Endothelial cell of umbilical vein (primary cell): ENCODE data around the gene NLRP6. TPM values are rescaled to one million over a fixed set of nuclear protein-coding genes. Genes with fewer than 3 reads are reported as not detected.

Experiments used
- BruUV-seq: library from RNA; stranded (reverse); fragments of 400-500 nt; replicated peaks from 2 replicates; lab custom pipeline; 2021; lab: Mats Ljungman, UMichigan
- CTCF ChIA-PET: fragments of 300-600, 350-600 bp; sonication (Branson Sonifier 250); formaldehyde crosslinking; loops from one replicate; lab custom pipeline; 2021; ENCODE audit warnings: antibody characterized with exemption, inconsistent platforms; lab: Charles Lee
- POLR2A ChIA-PET: fragments of 300-600, 350-600 bp; sonication (Branson Sonifier 250); formaldehyde crosslinking; loops from one replicate; lab custom pipeline; 2021; ENCODE audit warnings: antibody characterized with exemption, inconsistent platforms; lab: Charles Lee
- DNase-seq: peaks from one replicate; pipeline ENCODE4 v3.0.0-alpha.2; 2011; ENCODE audit warnings: low read depth, low spot score
- FAIRE-seq: peaks from 2 replicates; lab custom pipeline; 2011; peaks lifted over from hg19 to GRCh38; lab: Jason Lieb, UNC
- H2AFZ ChIP-seq: 2 replicates; pipeline ENCODE4 v1.6.0; 2012; ENCODE audit warnings: low read depth, low read length, control low read depth, inconsistent platforms
- H3K27ac ChIP-seq: 2 replicates; pipeline ENCODE4 v1.5.1; 2011; ENCODE audit warnings: low read depth, mild to moderate bottlenecking, control low read depth, low read length, moderate library complexity; ENCODE audit not compliant: insufficient read depth
- H3K27me3 ChIP-seq, 2 experiments: 2 replicates each; pipeline versions ENCODE4 v1.6.0 to v1.6.1; 2011; ENCODE audit warnings: low read length in 2 of 2, mixed read lengths in 1 of 2; ENCODE audit not compliant: control insufficient read depth in 2 of 2, insufficient read depth in 2 of 2
- H3K36me3 ChIP-seq, 2 experiments: 2 replicates in 1 of 2; 3 replicates in 1 of 2; pipeline ENCODE4 v1.5.1; 2011; ENCODE audit warnings: low read length in 2 of 2, mild to moderate bottlenecking in 1 of 2, moderate library complexity in 1 of 2; ENCODE audit not compliant: control insufficient read depth in 2 of 2, insufficient read depth in 2 of 2; ENCODE audit errors: extremely low read depth in 1 of 2
- H3K4me1 ChIP-seq: 3 replicates; pipeline ENCODE4 v1.5.1; 2011; ENCODE audit warnings: mild to moderate bottlenecking, low read length; ENCODE audit not compliant: control insufficient read depth, insufficient read depth; ENCODE audit errors: extremely low read depth
- H3K4me2 ChIP-seq: 2 replicates; pipeline ENCODE4 v1.6.1; 2011; ENCODE audit warnings: low read length, control low read depth, mixed read lengths; ENCODE audit not compliant: insufficient read depth
- H3K4me3 ChIP-seq, 3 experiments: fragments of 200-600 bp in 1 of 3; sonication (generic), shearing (Covaris generic) in 1 of 3; replicated peaks in 1 of 3; 2 replicates each; pipeline ENCODE4 v1.5.1; 2011 to 2016; ENCODE audit warnings: control low read depth in 3 of 3, low read length in 3 of 3, mild to moderate bottlenecking in 2 of 3, inconsistent platforms in 1 of 3, low read depth in 1 of 3, moderate library complexity in 1 of 3; ENCODE audit not compliant: insufficient read depth in 1 of 3
- H3K79me2 ChIP-seq: 2 replicates; pipeline ENCODE4 v1.6.0; 2012; ENCODE audit warnings: low read length, inconsistent platforms; ENCODE audit not compliant: control insufficient read depth, insufficient read depth
- H3K9ac ChIP-seq: replicated peaks from 2 replicates; pipeline ENCODE3; 2011; ENCODE audit warnings: low read length, control low read depth; ENCODE audit not compliant: insufficient read depth; ENCODE audit errors: extremely low read depth
- H3K9me1 ChIP-seq: replicated peaks from 3 replicates; pipeline ENCODE4 v1.6.0; 2011; ENCODE audit warnings: mild to moderate bottlenecking, low read length; ENCODE audit not compliant: control insufficient read depth, insufficient read depth; ENCODE audit errors: extremely low read depth
- H3K9me3 ChIP-seq: replicated peaks from 2 replicates; pipeline ENCODE4 v1.5.1; 2012; ENCODE audit warnings: low read length, inconsistent platforms; ENCODE audit not compliant: control insufficient read depth, insufficient read depth
- H4K20me1 ChIP-seq: replicated peaks from 2 replicates; pipeline ENCODE3; 2011; ENCODE audit warnings: mild to moderate bottlenecking, low read length; ENCODE audit not compliant: control insufficient read depth, insufficient read depth; ENCODE audit errors: extremely low read depth
- CTCF ChIP-seq, 2 donors: IDR thresholded peaks; 1 replicate in 1 of 2; 2 replicates in 1 of 2; pipeline ENCODE4 v1.5.1; 2011; ENCODE audit warnings: low read length in 2 of 2, mild to moderate bottlenecking in 2 of 2, moderate library complexity in 2 of 2, control low read depth in 1 of 2, inconsistent platforms in 1 of 2, low read depth in 1 of 2; ENCODE audit not compliant: insufficient read depth in 1 of 2; ENCODE audit errors: extremely low read depth in 1 of 2
- EZH2 ChIP-seq: IDR thresholded peaks from 2 replicates; pipeline ENCODE4 v1.6.1; 2012; ENCODE audit warnings: borderline replicate concordance, low read depth, mild to moderate bottlenecking, moderate library complexity, low read length, inconsistent platforms; ENCODE audit not compliant: severe bottlenecking
- FOS ChIP-seq: IDR thresholded peaks from 2 replicates; pipeline ENCODE4 v1.6.1; 2011; ENCODE audit warnings: mild to moderate bottlenecking, low read length, moderate library complexity, borderline replicate concordance; ENCODE audit not compliant: insufficient read depth
- GATA2 ChIP-seq: IDR thresholded peaks from 2 replicates; pipeline ENCODE4 v1.7.0; 2011; ENCODE audit warnings: low read depth, mild to moderate bottlenecking, moderate library complexity, mixed read lengths, low read length; ENCODE audit not compliant: insufficient read length, insufficient read depth
- JUN ChIP-seq: IDR thresholded peaks from 2 replicates; pipeline ENCODE4 v1.6.1; 2011; ENCODE audit warnings: borderline replicate concordance, low read depth; ENCODE audit not compliant: insufficient read length, insufficient read depth
- MAX ChIP-seq: IDR thresholded peaks from 2 replicates; pipeline ENCODE4 v1.6.1; 2011; ENCODE audit not compliant: insufficient read depth, insufficient read length
- MYC ChIP-seq: IDR thresholded peaks from one replicate; pipeline ENCODE4 v1.6.1; 2011; ENCODE audit warnings: mild to moderate bottlenecking, low read depth, low read length
- POLR2A ChIP-seq: IDR thresholded peaks from 2 replicates; pipeline ENCODE4 v1.6.1; 2012; ENCODE audit warnings: low read depth, mild to moderate bottlenecking, control low read depth, low read length
- POLR2AphosphoS5 ChIP-seq: IDR thresholded peaks from 2 replicates; pipeline ENCODE4 v1.6.1; 2012; ENCODE audit warnings: low read depth, mild to moderate bottlenecking, control low read depth, low read length, moderate library complexity; ENCODE audit not compliant: insufficient read depth
- dilution Hi-C: fragments of 300-500 bp; cut with MboI; formaldehyde crosslinking; loops from one replicate; pipeline ENCODE4 v1.15.0; 2019; ENCODE audit warnings: low sequenced_read_pairs; ENCODE audit not compliant: extremely low pct_ligation_motif_present
- intact Hi-C: fragments of 100-400 bp; cut with micrococcal nuclease; formaldehyde crosslinking; loops from one replicate; pipeline ENCODE4 v1.10.0; 2022
- polyA plus RNA-seq, 4 experiments: library from polyadenylated mRNA; depleted of rRNA in 3 of 4; stranded (reverse) in 3 of 4; unstranded in 1 of 4; fragments of >200 nt; gene quantifications; 2 replicates each; pipeline versions ENCODE4 v1.2.1 to v1.2.3, GENCODE V29; 2011 to 2012; ENCODE audit warnings: missing spikeins in 1 of 4
- total RNA-seq: library from RNA; stranded (reverse); gene quantifications from 2 replicates; pipeline ENCODE4 v1.2.3, GENCODE V29; 2021

Gene NLRP6
- total and polyA plus RNA-seq, 2 donors (not counting 3 experiments of a cell fraction or from before 2014, with no cell fraction given) = not detected

- DNase-seq = no peak
- no peak overlapping the region for H3K9ac ChIP-seq
- no peak overlapping the region for H2AFZ ChIP-seq
- no peaks in the 10 kb centered on the region for H4K20me1 ChIP-seq
- peaks cover 0 to 8% of the 10 kb centered on the region in 2 experiments for H3K36me3 ChIP-seq
- no peak overlapping the region for H3K27ac ChIP-seq
- H3K4me1 ChIP-seq = peaks cover 3% of the 10 kb centered on the region
- H3K9me1 ChIP-seq = no peaks in the 10 kb centered on the region
- no peak overlapping the region for H3K4me2 ChIP-seq
- H3K9me3 ChIP-seq = no peaks in the 10 kb centered on the region
- no peak overlapping the region for H3K4me3 ChIP-seq
- BruUV-seq = no TSS peak
- dilution Hi-C loops = no loop called here
- intact Hi-C loops = no loop called here
- H3K79me2 ChIP-seq = no peaks in the 10 kb centered on the region
- no peak for TF ChIP-seq MAX
- TF ChIP-seq CTCF (IDR thresholded peaks at IDR 0.05; ENCODE audit: extremely low read depth in 1 of 2, insufficient read depth in 1 of 2, low read depth in 1 of 2, low read length in 2 of 2) = no peak
- TF ChIP-seq MYC = no peak
- no peak for TF ChIP-seq POLR2AphosphoS5
- no peak for TF ChIP-seq EZH2
- TF ChIP-seq POLR2A = no peak
- TF ChIP-seq JUN = no peak
- TF ChIP-seq GATA2 = no peak
- TF ChIP-seq FOS = no peak
- ChIA-PET CTCF (interaction anchor here (1.3 kb wide), 1 partner anchor 12 kb away, joined by 4 read pairs; no protein-coding TSS in a partner anchor), POLR2A (no interaction called here)
- H3K27me3 ChIP-seq = peaks cover 5 to 8% of the 10 kb centered on the region in 2 experiments
- FAIRE-seq = no peak
These were observed 14.3 kb downstream of the NLRP6 start for GRCh38 chr11:292211-293121.
